Measurements from ENCODE around the gene SPATS2. TPM values are rescaled to one million over a fixed set of nuclear protein-coding genes. Genes with fewer than 3 reads are reported as not detected.
"Not testable (repeated sequence)": the region's sequence is repeated elsewhere in the genome, so short reads cannot be mapped to it uniquely, and the experiment has no call there.

The SPATS2 gene
- total and polyA plus RNA-seq, 5 donors from 2014 or later: 2.4 to 5.5 (median 4.2) TPM

- peaks cover 19% of the 10 kb centered on the region for H3K27me3 Mint-ChIP-seq
- Histone ChIP-seq H3K27ac (ENCODE audit: insufficient read depth, low read length, poor library complexity, severe bottlenecking) (no peak overlapping the region), H3K27me3 (ENCODE audit: control insufficient read depth, insufficient read depth, low read length) (no peaks in the 10 kb centered on the region), H3K4me3 (ENCODE audit: low read depth, low read length) (no peak overlapping the region), H3K4me1 (ENCODE audit: control insufficient read depth, insufficient read depth, low read length, poor library complexity, severe bottlenecking) (no peaks in the 10 kb centered on the region), H3K36me3 (ENCODE audit: control insufficient read depth, insufficient read depth, low read length) (no peaks in the 10 kb centered on the region), H3K9me3 (ENCODE audit: control insufficient read depth in 2 of 2, low read length in 2 of 2) (no peaks in the 10 kb centered on the region)
- H3K27ac Mint-ChIP-seq: no peak overlapping the region
- peaks cover 3% of the 10 kb centered on the region for H3K36me3 Mint-ChIP-seq
- peaks cover 0 to under 1% (median 0%) of the 10 kb centered on the region in 4 donors for H3K4me1 Mint-ChIP-seq
- ATAC-seq (ENCODE audit: low read depth in 2 of 2): no peak
- no peak for DNase-seq
- H3K9me3 Mint-ChIP-seq: no peaks in the 10 kb centered on the region
- H3K4me3 Mint-ChIP-seq: no peak overlapping the region
These were observed 164.5 kb downstream of the SPATS2 start for GRCh38 chr12:49531745-49532144.

GRCh38 chr12:49533331-49533730, 166.1 kb downstream of the SPATS2 start:
- ATAC-seq (ENCODE audit: low read depth in 2 of 2) (no peak), DNase-seq (no peak)
- Histone ChIP-seq H3K4me3 (ENCODE audit: low read depth, low read length) (no peak overlapping the region), H3K4me1 (ENCODE audit: control insufficient read depth, insufficient read depth, low read length, poor library complexity, severe bottlenecking) (peaks cover 11% of the 10 kb centered on the region), H3K27ac (ENCODE audit: insufficient read depth, low read length, poor library complexity, severe bottlenecking) (no peak overlapping the region), H3K36me3 (ENCODE audit: control insufficient read depth, insufficient read depth, low read length) (no peaks in the 10 kb centered on the region), H3K27me3 (ENCODE audit: control insufficient read depth, insufficient read depth, low read length) (peaks cover 3% of the 10 kb centered on the region), H3K9me3 (ENCODE audit: control insufficient read depth in 2 of 2, low read length in 2 of 2) (no peaks in the 10 kb centered on the region)
- Mint-ChIP-seq H3K27me3 (peaks cover 34% of the 10 kb centered on the region), H3K9me3 (no peaks in the 10 kb centered on the region), H3K4me1 (peaks cover 0 to 10% (median 3%) of the 10 kb centered on the region in 4 donors), H3K27ac (no peak overlapping the region), H3K36me3 (peaks cover 3% of the 10 kb centered on the region), H3K4me3 (peak overlapping the region in 1 of 4 donors; percentile 47)

GRCh38 chr12:49534122-49534521, 166.9 kb downstream of the SPATS2 start:
- not testable (repeated sequence) for H3K27ac Mint-ChIP-seq; H3K27ac ChIP-seq (ENCODE audit: insufficient read depth, low read length, poor library complexity, severe bottlenecking); H3K9me3 Mint-ChIP-seq; H3K36me3 ChIP-seq (ENCODE audit: control insufficient read depth, insufficient read depth, low read length); H3K4me1 Mint-ChIP-seq; H3K9me3 ChIP-seq (ENCODE audit: control insufficient read depth in 2 of 2, low read length in 2 of 2); ATAC-seq (ENCODE audit: low read depth in 2 of 2); H3K36me3 Mint-ChIP-seq; H3K4me3 ChIP-seq (ENCODE audit: low read depth, low read length); H3K27me3 ChIP-seq (ENCODE audit: control insufficient read depth, insufficient read depth, low read length); DNase-seq
- peaks cover 15% of the 10 kb centered on the region for H3K4me1 ChIP-seq (ENCODE audit: control insufficient read depth, insufficient read depth, low read length, poor library complexity, severe bottlenecking)
- Mint-ChIP-seq H3K27me3 (peaks cover 34% of the 10 kb centered on the region), H3K4me3 (peak overlapping the region in 1 of 4 donors; percentile 47)

- no peak overlapping the region for H3K27ac ChIP-seq (ENCODE audit: insufficient read depth, low read length, poor library complexity, severe bottlenecking)
- H3K9me3 ChIP-seq (ENCODE audit: control insufficient read depth in 2 of 2, low read length in 2 of 2): no peaks in the 10 kb centered on the region
- Mint-ChIP-seq H3K4me1 (peaks cover 0 to 14% (median 5%) of the 10 kb centered on the region in 4 donors), H3K36me3 (no peaks in the 10 kb centered on the region), H3K9me3 (no peaks in the 10 kb centered on the region), H3K4me3 (peak overlapping the region in 1 of 4 donors; percentile 43), H3K27me3 (peaks cover 39% of the 10 kb centered on the region), H3K27ac (no peak overlapping the region)
- no peaks in the 10 kb centered on the region for H3K36me3 ChIP-seq (ENCODE audit: control insufficient read depth, insufficient read depth, low read length)
- H3K4me3 ChIP-seq (ENCODE audit: low read depth, low read length): no peak overlapping the region
- H3K27me3 ChIP-seq (ENCODE audit: control insufficient read depth, insufficient read depth, low read length): peaks cover 3% of the 10 kb centered on the region
- DNase-seq (no peak), ATAC-seq (ENCODE audit: low read depth in 2 of 2) (no peak)
- peaks cover 21% of the 10 kb centered on the region for H3K4me1 ChIP-seq (ENCODE audit: control insufficient read depth, insufficient read depth, low read length, poor library complexity, severe bottlenecking)
These were observed 167.5 kb downstream of the SPATS2 start for GRCh38 chr12:49534731-49535278.

- H3K9me3 ChIP-seq (ENCODE audit: control insufficient read depth in 2 of 2, low read length in 2 of 2): no peaks in the 10 kb centered on the region
- peaks cover 27% of the 10 kb centered on the region for H3K4me1 ChIP-seq (ENCODE audit: control insufficient read depth, insufficient read depth, low read length, poor library complexity, severe bottlenecking)
- DNase-seq (no peak), ATAC-seq (ENCODE audit: low read depth in 2 of 2) (no peak)
- no peaks in the 10 kb centered on the region for H3K36me3 Mint-ChIP-seq
- peaks cover 3% of the 10 kb centered on the region for H3K27me3 ChIP-seq (ENCODE audit: control insufficient read depth, insufficient read depth, low read length)
- H3K4me3 ChIP-seq (ENCODE audit: low read depth, low read length): no peak overlapping the region
- H3K4me3 Mint-ChIP-seq: peak overlapping the region in 3 of 4 donors; percentile 38 to 53 (median 52)
- H3K27ac Mint-ChIP-seq: no peak overlapping the region
- H3K27ac ChIP-seq (ENCODE audit: insufficient read depth, low read length, poor library complexity, severe bottlenecking): no peak overlapping the region
- H3K36me3 ChIP-seq (ENCODE audit: control insufficient read depth, insufficient read depth, low read length): no peaks in the 10 kb centered on the region
- peaks cover 50% of the 10 kb centered on the region for H3K27me3 Mint-ChIP-seq
- peaks cover 0 to 25% (median 13%) of the 10 kb centered on the region in 4 donors for H3K4me1 Mint-ChIP-seq
- peaks cover 0 to 2% (median 0%) of the 10 kb centered on the region in 7 donors for H3K9me3 Mint-ChIP-seq
These were observed 168.8 kb downstream of the SPATS2 start for GRCh38 chr12:49535921-49536525.

GRCh38 chr12:49536526-49537071, 169.3 kb downstream of the SPATS2 start:
- H3K36me3 Mint-ChIP-seq: no peaks in the 10 kb centered on the region
- Histone ChIP-seq H3K27me3 (ENCODE audit: control insufficient read depth, insufficient read depth, low read length) (peaks cover 3% of the 10 kb centered on the region), H3K4me3 (ENCODE audit: low read depth, low read length) (no peak overlapping the region), H3K4me1 (ENCODE audit: control insufficient read depth, insufficient read depth, low read length, poor library complexity, severe bottlenecking) (peaks cover 27% of the 10 kb centered on the region), H3K9me3 (ENCODE audit: control insufficient read depth in 2 of 2, low read length in 2 of 2) (no peaks in the 10 kb centered on the region), H3K36me3 (ENCODE audit: control insufficient read depth, insufficient read depth, low read length) (no peaks in the 10 kb centered on the region), H3K27ac (ENCODE audit: insufficient read depth, low read length, poor library complexity, severe bottlenecking) (no peak overlapping the region)
- peaks cover 0 to 30% (median 18%) of the 10 kb centered on the region in 4 donors for H3K4me1 Mint-ChIP-seq
- no peak overlapping the region for H3K27ac Mint-ChIP-seq
- H3K27me3 Mint-ChIP-seq: peaks cover 56% of the 10 kb centered on the region
- ATAC-seq (ENCODE audit: low read depth in 2 of 2) (no peak), DNase-seq (no peak)
- H3K4me3 Mint-ChIP-seq: peak overlapping the region; percentile 80 to 89 (median 86)
- H3K9me3 Mint-ChIP-seq: peaks cover 0 to 2% (median 0%) of the 10 kb centered on the region in 7 donors

GRCh38 chr12:49537231-49537751, 170.0 kb downstream of the SPATS2 start:
- Histone ChIP-seq H3K36me3 (ENCODE audit: control insufficient read depth, insufficient read depth, low read length) (no peaks in the 10 kb centered on the region), H3K4me3 (ENCODE audit: low read depth, low read length) (no peak overlapping the region), H3K27ac (ENCODE audit: insufficient read depth, low read length, poor library complexity, severe bottlenecking) (no peak overlapping the region), H3K27me3 (ENCODE audit: control insufficient read depth, insufficient read depth, low read length) (peaks cover 3% of the 10 kb centered on the region), H3K4me1 (ENCODE audit: control insufficient read depth, insufficient read depth, low read length, poor library complexity, severe bottlenecking) (peaks cover 27% of the 10 kb centered on the region), H3K9me3 (ENCODE audit: control insufficient read depth in 2 of 2, low read length in 2 of 2) (no peaks in the 10 kb centered on the region)
- no peaks in the 10 kb centered on the region for H3K36me3 Mint-ChIP-seq
- peaks cover 0 to 2% (median 0%) of the 10 kb centered on the region in 7 donors for H3K9me3 Mint-ChIP-seq
- H3K27ac Mint-ChIP-seq: peak overlapping the region in 1 of 3 donors; percentile 52
- DNase-seq: no peak
- no peak for ATAC-seq (ENCODE audit: low read depth in 2 of 2)
- H3K27me3 Mint-ChIP-seq: peaks cover 56% of the 10 kb centered on the region
- H3K4me1 Mint-ChIP-seq: peaks cover 0 to 35% (median 21%) of the 10 kb centered on the region in 4 donors
- peak overlapping the region; percentile 80 to 89 (median 86) for H3K4me3 Mint-ChIP-seq
